Type B pancreatic cell (in vitro differentiated cells): Measurements from ENCODE around the gene VGLL2. TPM values are rescaled to one million over a fixed set of nuclear protein-coding genes. Genes with fewer than 3 reads are reported as not detected.
A peak's percentile ranks its signal among the peaks of the same experiment; 100 is the strongest.

Source experiments
- DNase-seq: peaks from one replicate; pipeline ENCODE4 v3.0.0; 2021; ENCODE audit warnings: mixed read lengths; ENCODE audit not compliant: unreplicated experiment; ENCODE audit errors: extremely low spot score
- H3K27ac Mint-ChIP-seq: 2 replicates; pipeline ENCODE4 v1.8.0; 2021; ENCODE audit warnings: mild to moderate bottlenecking, mixed read lengths
- H3K27me3 Mint-ChIP-seq: 2 replicates; pipeline ENCODE4 v1.8.0; 2021; ENCODE audit warnings: mixed read lengths
- H3K36me3 Mint-ChIP-seq: 2 replicates; pipeline ENCODE4 v1.8.0; 2021; ENCODE audit warnings: mixed read lengths
- H3K4me1 Mint-ChIP-seq: one replicate; pipeline ENCODE4 v1.8.0; 2021; ENCODE audit warnings: mixed read lengths; ENCODE audit not compliant: unreplicated experiment
- H3K4me3 Mint-ChIP-seq: 2 replicates; pipeline ENCODE4 v1.8.0; 2021; ENCODE audit warnings: mild to moderate bottlenecking, mixed read lengths
- H3K9me3 Mint-ChIP-seq: 2 replicates; pipeline ENCODE4 v1.8.0; 2021; ENCODE audit warnings: mixed read lengths
- total RNA-seq: library from RNA; stranded (reverse); gene quantifications from 2 replicates; pipeline ENCODE4 v1.2.1, GENCODE V29; 2021; ENCODE audit warnings: low replicate concordance
- TF ChIP-seq, protein P1 (sequence below): fragments of 200-600 bp; sonication (generic); conservative IDR thresholded peaks from 2 replicates; pipeline ENCODE4 v1.5.0; 2021; ENCODE audit warnings: antibody characterized with exemption, mild to moderate bottlenecking

VGLL2 gene
- total RNA-seq, 1 donor from 2014 or later, result 3.0 TPM

DNA sequence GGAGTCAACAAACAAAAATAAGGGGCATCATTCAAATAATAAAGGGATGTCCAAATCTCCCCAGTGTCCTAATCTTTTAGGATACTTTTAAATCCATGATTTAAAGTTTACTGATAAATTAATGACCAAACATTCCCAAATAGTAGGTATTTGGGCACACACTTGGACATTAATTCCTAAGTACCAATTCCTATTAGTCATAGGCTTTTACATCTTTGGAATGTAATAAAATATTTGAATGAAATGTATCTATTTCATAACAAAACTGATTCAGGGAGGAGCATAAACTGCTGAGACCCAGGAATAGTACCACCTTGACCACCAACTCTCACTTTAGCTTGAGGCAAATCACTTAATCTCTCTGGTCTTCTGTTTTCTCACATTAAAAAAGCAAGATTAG is 44.3 kb downstream of the VGLL2 start:
- no peak overlapping the region for H3K27ac Mint-ChIP-seq
- peaks cover 4% of the 10 kb centered on the region for H3K4me1 Mint-ChIP-seq
- H3K4me3 Mint-ChIP-seq, result no peak overlapping the region
- DNase-seq, result no peak
- no peaks in the 10 kb centered on the region for H3K9me3 Mint-ChIP-seq
- H3K27me3 Mint-ChIP-seq, result no peaks in the 10 kb centered on the region
- TF ChIP-seq, protein P1, sequence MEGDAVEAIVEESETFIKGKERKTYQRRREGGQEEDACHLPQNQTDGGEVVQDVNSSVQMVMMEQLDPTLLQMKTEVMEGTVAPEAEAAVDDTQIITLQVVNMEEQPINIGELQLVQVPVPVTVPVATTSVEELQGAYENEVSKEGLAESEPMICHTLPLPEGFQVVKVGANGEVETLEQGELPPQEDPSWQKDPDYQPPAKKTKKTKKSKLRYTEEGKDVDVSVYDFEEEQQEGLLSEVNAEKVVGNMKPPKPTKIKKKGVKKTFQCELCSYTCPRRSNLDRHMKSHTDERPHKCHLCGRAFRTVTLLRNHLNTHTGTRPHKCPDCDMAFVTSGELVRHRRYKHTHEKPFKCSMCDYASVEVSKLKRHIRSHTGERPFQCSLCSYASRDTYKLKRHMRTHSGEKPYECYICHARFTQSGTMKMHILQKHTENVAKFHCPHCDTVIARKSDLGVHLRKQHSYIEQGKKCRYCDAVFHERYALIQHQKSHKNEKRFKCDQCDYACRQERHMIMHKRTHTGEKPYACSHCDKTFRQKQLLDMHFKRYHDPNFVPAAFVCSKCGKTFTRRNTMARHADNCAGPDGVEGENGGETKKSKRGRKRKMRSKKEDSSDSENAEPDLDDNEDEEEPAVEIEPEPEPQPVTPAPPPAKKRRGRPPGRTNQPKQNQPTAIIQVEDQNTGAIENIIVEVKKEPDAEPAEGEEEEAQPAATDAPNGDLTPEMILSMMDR, result no peak
- H3K36me3 Mint-ChIP-seq, result no peaks in the 10 kb centered on the region

DNA sequence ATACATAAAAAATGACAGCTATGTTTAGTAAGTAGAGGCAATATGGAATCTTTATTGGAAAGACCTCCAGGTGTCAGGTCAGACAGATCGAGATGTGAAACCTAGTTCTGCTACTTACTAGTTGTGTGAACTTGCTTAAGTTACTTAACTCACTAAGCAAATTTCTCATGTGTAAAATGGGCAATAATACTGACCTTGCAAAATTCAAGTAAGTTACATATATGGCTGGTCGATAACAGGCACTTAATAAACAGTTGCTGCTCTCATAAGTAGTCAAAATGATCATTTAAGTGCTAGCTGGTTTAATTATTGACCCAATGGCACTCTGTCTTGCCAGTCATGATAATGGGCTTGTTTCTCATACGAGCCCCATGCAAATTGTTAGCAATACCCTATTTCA is 46.0 kb downstream of the VGLL2 start:
- DNase-seq, result no peak
- Mint-ChIP-seq H3K27me3 (no peaks in the 10 kb centered on the region), H3K4me1 (peaks cover 4% of the 10 kb centered on the region), H3K36me3 (no peaks in the 10 kb centered on the region), H3K27ac (no peak overlapping the region), H3K4me3 (no peak overlapping the region), H3K9me3 (no peaks in the 10 kb centered on the region)
- TF ChIP-seq, protein P1, result no peak

- H3K36me3 Mint-ChIP-seq, result no peaks in the 10 kb centered on the region
- peaks cover 4% of the 10 kb centered on the region for H3K4me1 Mint-ChIP-seq
- H3K27ac Mint-ChIP-seq, result no peak overlapping the region
- no peaks in the 10 kb centered on the region for H3K9me3 Mint-ChIP-seq
- TF ChIP-seq, protein P1, result no peak
- no peaks in the 10 kb centered on the region for H3K27me3 Mint-ChIP-seq
- no peak for DNase-seq
- no peak overlapping the region for H3K4me3 Mint-ChIP-seq
Observed at GRCh38 chr6:117311726-117312125, 46.4 kb downstream of the VGLL2 start.

DNA sequence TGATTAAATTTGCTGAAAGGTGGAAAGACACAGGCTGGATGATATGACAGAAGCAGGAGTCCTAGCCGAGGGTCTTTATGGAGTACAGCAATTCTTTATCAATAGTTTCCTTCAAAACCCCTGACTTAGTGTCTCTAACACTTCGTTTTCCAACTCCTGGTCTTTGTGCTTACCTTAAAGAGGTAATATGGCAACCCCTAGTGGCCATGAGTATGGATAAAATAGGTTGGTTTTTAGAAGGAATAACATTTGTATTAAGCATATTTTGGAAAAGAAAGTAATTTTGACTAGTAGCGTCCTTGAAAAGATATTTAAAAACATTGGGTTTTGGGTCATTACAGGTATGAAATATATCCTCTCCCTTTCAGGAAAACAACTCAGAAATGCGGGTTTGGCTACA is 51.9 kb downstream of the VGLL2 start:
- no peak for DNase-seq
- Mint-ChIP-seq H3K4me1 (no peaks in the 10 kb centered on the region), H3K27me3 (no peaks in the 10 kb centered on the region), H3K9me3 (no peaks in the 10 kb centered on the region), H3K4me3 (no peak overlapping the region), H3K27ac (no peak overlapping the region), H3K36me3 (no peaks in the 10 kb centered on the region)
- TF ChIP-seq, protein P1, result peak; percentile 66

Other genes with a start within 250 kb of the VGLL2 start
- 0.19 and 0.33 TPM in 2 replicates for gene ROS1, start 160.4 kb downstream of the VGLL2 start, total RNA-seq
- gene DCBLD1, start 217.1 kb downstream of the VGLL2 start, total RNA-seq, result 9.0 and 15.0 TPM in 2 replicates